ENCODE results near the gene PACS2.

DNA sequence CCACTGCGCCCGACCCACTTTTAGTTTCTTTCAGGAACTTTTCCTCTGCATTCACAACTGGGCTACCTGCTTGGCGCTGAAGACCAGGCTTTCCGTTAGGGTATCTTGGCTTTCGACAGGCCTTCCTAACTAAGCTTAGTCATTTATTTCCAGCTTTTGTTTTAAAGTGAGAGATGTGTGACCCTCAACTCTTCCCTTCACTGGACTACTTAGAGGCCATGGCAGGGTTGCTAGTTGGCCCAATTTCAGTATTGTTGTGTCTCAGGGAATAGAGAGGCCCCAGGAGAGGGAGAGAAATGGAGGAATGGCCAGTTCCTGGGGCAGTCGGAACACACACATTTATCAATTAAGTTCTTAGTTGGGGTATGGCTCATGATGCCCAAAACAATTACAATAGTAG is 115.5 kb downstream of the PACS2 start:
- no peak for TF ChIP-seq MXI1 (IDR thresholded peaks at IDR 0.05; ENCODE audit: borderline replicate concordance, low read depth, low read length)
- TF ChIP-seq, protein P1, sequence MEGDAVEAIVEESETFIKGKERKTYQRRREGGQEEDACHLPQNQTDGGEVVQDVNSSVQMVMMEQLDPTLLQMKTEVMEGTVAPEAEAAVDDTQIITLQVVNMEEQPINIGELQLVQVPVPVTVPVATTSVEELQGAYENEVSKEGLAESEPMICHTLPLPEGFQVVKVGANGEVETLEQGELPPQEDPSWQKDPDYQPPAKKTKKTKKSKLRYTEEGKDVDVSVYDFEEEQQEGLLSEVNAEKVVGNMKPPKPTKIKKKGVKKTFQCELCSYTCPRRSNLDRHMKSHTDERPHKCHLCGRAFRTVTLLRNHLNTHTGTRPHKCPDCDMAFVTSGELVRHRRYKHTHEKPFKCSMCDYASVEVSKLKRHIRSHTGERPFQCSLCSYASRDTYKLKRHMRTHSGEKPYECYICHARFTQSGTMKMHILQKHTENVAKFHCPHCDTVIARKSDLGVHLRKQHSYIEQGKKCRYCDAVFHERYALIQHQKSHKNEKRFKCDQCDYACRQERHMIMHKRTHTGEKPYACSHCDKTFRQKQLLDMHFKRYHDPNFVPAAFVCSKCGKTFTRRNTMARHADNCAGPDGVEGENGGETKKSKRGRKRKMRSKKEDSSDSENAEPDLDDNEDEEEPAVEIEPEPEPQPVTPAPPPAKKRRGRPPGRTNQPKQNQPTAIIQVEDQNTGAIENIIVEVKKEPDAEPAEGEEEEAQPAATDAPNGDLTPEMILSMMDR (conservative IDR thresholded peaks at IDR 0.05; ENCODE audit: low read depth, low read length), result no peak
- no peak for TF ChIP-seq CEBPB (IDR thresholded peaks at IDR 0.05; ENCODE audit: low read depth, low read length)
- no peak for TF ChIP-seq POLR2A (IDR thresholded peaks at IDR 0.05; ENCODE audit: low read depth, low read length)
- TF ChIP-seq, protein P2, sequence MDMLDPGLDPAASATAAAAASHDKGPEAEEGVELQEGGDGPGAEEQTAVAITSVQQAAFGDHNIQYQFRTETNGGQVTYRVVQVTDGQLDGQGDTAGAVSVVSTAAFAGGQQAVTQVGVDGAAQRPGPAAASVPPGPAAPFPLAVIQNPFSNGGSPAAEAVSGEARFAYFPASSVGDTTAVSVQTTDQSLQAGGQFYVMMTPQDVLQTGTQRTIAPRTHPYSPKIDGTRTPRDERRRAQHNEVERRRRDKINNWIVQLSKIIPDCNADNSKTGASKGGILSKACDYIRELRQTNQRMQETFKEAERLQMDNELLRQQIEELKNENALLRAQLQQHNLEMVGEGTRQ (IDR thresholded peaks at IDR 0.05; ENCODE audit: low read depth, low read length), result no peak
- no peak for TF ChIP-seq RFX5 (IDR thresholded peaks at IDR 0.05; ENCODE audit: low read depth, low read length)
- TF ChIP-seq SMC3 (IDR thresholded peaks at IDR 0.05; ENCODE audit: low read depth, low read length), result no peak

All from IMR-90 (cell line).